Measurements from ENCODE around the gene PKIG. TPM values are rescaled to one million over a fixed set of nuclear protein-coding genes. Genes with fewer than 3 reads are reported as not detected.

PKIG gene
- total RNA-seq, 1 experiment from 2014 or later, result 27.0 TPM

GRCh38 chr20:44626278-44626677, 43.9 kb downstream of the PKIG start:
- Histone ChIP-seq H3K18ac (ENCODE audit: insufficient read length, low read depth, low read length) (no peak overlapping the region), H3K27me3 (ENCODE audit: insufficient read depth, low read length) (no peaks in the 10 kb centered on the region; the same call in 1 of the 2 replicates), H3K79me2 (ENCODE audit: insufficient read depth, low read length) (no peaks in the 10 kb centered on the region), H3K4me1 (ENCODE audit: insufficient read depth, low read length) (no peaks in the 10 kb centered on the region), H3K4me2 (ENCODE audit: insufficient read depth, insufficient read length, low read length) (no peak overlapping the region), H3K14ac (ENCODE audit: insufficient read depth, low read length) (no peak overlapping the region; the same call in 1 of the 2 replicates), H2BK20ac (ENCODE audit: low read depth, low read length, poor library complexity, severe bottlenecking) (no peak overlapping the region), H3K79me1 (ENCODE audit: insufficient read depth, low read depth, low read length, poor library complexity, severe bottlenecking) (no peaks in the 10 kb centered on the region), H4K91ac (ENCODE audit: insufficient read length, low read depth, low read length) (no peak overlapping the region), H3K23me2 (ENCODE audit: insufficient read length, low read depth, low read length, poor library complexity, severe bottlenecking) (no peaks in the 10 kb centered on the region), H4K8ac (replicated peaks; ENCODE audit: insufficient read length, low read depth, low read length) (no peak overlapping the region), H2BK120ac (ENCODE audit: low read depth, low read length, poor library complexity, severe bottlenecking) (no peak overlapping the region), H2BK12ac (ENCODE audit: insufficient read length, low read depth, low read length) (no peak overlapping the region), H3T11ph (ENCODE audit: low read length) (no peak overlapping the region), H4K5ac (ENCODE audit: insufficient read length, low read depth, low read length) (no peak overlapping the region), H3K23ac (ENCODE audit: insufficient read length, low read depth, low read length) (no peak overlapping the region), H4K20me1 (ENCODE audit: control insufficient read depth, insufficient read depth, insufficient read length) (no peaks in the 10 kb centered on the region), H3K9ac (ENCODE audit: extremely low read depth, insufficient read length, low read length) (no peak overlapping the region), H3K9me3 (ENCODE audit: control insufficient read depth, low read depth, low read length) (no peaks in the 10 kb centered on the region), H2BK15ac (ENCODE audit: low read depth, low read length) (no peak overlapping the region), H3K27ac (ENCODE audit: insufficient read length, low read depth, low read length) (no peak overlapping the region), H2AFZ (ENCODE audit: low read length) (no peak overlapping the region), H3K56ac (ENCODE audit: insufficient read length, low read depth, low read length) (no peak overlapping the region), H2BK5ac (ENCODE audit: insufficient read length, low read length) (no peak overlapping the region), H2AK5ac (ENCODE audit: insufficient read length, low read length) (no peak overlapping the region), H3K4ac (ENCODE audit: low read depth, low read length) (no peak overlapping the region)
- Mint-ChIP-seq H3K27me3 (ENCODE audit: low read depth) (peaks cover 23% of the 10 kb centered on the region), H3K36me3 (ENCODE audit: insufficient read depth in 1 of 3, low read depth in 3 of 3) (peaks cover 15 to 35% (median 23%) of the 10 kb centered on the region in 3 experiments; a peak in 6 of 7 replicates), H3K27ac (no peak overlapping the region), H3K4me3 (no peak overlapping the region), H3K9me3 (no peaks in the 10 kb centered on the region), H3K4me1 (peaks cover 9 to 10% of the 10 kb centered on the region in 2 experiments)
- DNase-seq, result no peak
- no CpG with 5 or more reads among the region's 7 CpGs for WGBS (ENCODE audit: extremely low coverage, insufficient read length, low lambda C conversion rate)
- no peak for TF ChIP-seq CTCF (conservative IDR thresholded peaks at IDR 0.05)
